Endothelial cell of umbilical vein (primary cell): ENCODE measurements around the gene CCND2. TPM values are rescaled to one million over a fixed set of nuclear protein-coding genes. Genes with fewer than 3 reads are reported as not detected.

ENCODE experiments used
- BruUV-seq: library from RNA; stranded (reverse); fragments of 400-500 nt; replicated peaks from 2 replicates; lab custom pipeline; 2021; lab: Mats Ljungman, UMichigan
- CTCF ChIA-PET: fragments of 300-600, 350-600 bp; sonication (Branson Sonifier 250); formaldehyde crosslinking; loops from one replicate; lab custom pipeline; 2021; ENCODE audit warnings: antibody characterized with exemption, inconsistent platforms; lab: Charles Lee
- POLR2A ChIA-PET: fragments of 300-600, 350-600 bp; sonication (Branson Sonifier 250); formaldehyde crosslinking; loops from one replicate; lab custom pipeline; 2021; ENCODE audit warnings: antibody characterized with exemption, inconsistent platforms; lab: Charles Lee
- DNase-seq: peaks from one replicate; pipeline ENCODE4 v3.0.0-alpha.2; 2011; ENCODE audit warnings: low read depth, low spot score
- FAIRE-seq: peaks from 2 replicates; lab custom pipeline; 2011; peaks lifted over from hg19 to GRCh38; lab: Jason Lieb, UNC
- H2AFZ ChIP-seq: 2 replicates; pipeline ENCODE4 v1.6.0; 2012; ENCODE audit warnings: low read depth, low read length, control low read depth, inconsistent platforms
- H3K27ac ChIP-seq: 2 replicates; pipeline ENCODE4 v1.5.1; 2011; ENCODE audit warnings: low read depth, mild to moderate bottlenecking, control low read depth, low read length, moderate library complexity; ENCODE audit not compliant: insufficient read depth
- H3K27me3 ChIP-seq, 2 experiments: 2 replicates each; pipeline versions ENCODE4 v1.6.0 to v1.6.1; 2011; ENCODE audit warnings: low read length in 2 of 2, mixed read lengths in 1 of 2; ENCODE audit not compliant: control insufficient read depth in 2 of 2, insufficient read depth in 2 of 2
- H3K36me3 ChIP-seq, 2 experiments: 2 replicates in 1 of 2; 3 replicates in 1 of 2; pipeline ENCODE4 v1.5.1; 2011; ENCODE audit warnings: low read length in 2 of 2, mild to moderate bottlenecking in 1 of 2, moderate library complexity in 1 of 2; ENCODE audit not compliant: control insufficient read depth in 2 of 2, insufficient read depth in 2 of 2; ENCODE audit errors: extremely low read depth in 1 of 2
- H3K4me1 ChIP-seq: 3 replicates; pipeline ENCODE4 v1.5.1; 2011; ENCODE audit warnings: mild to moderate bottlenecking, low read length; ENCODE audit not compliant: control insufficient read depth, insufficient read depth; ENCODE audit errors: extremely low read depth
- H3K4me2 ChIP-seq: 2 replicates; pipeline ENCODE4 v1.6.1; 2011; ENCODE audit warnings: low read length, control low read depth, mixed read lengths; ENCODE audit not compliant: insufficient read depth
- H3K4me3 ChIP-seq, 3 experiments: fragments of 200-600 bp in 1 of 3; sonication (generic), shearing (Covaris generic) in 1 of 3; replicated peaks in 1 of 3; 2 replicates each; pipeline ENCODE4 v1.5.1; 2011 to 2016; ENCODE audit warnings: control low read depth in 3 of 3, low read length in 3 of 3, mild to moderate bottlenecking in 2 of 3, inconsistent platforms in 1 of 3, low read depth in 1 of 3, moderate library complexity in 1 of 3; ENCODE audit not compliant: insufficient read depth in 1 of 3
- H3K79me2 ChIP-seq: 2 replicates; pipeline ENCODE4 v1.6.0; 2012; ENCODE audit warnings: low read length, inconsistent platforms; ENCODE audit not compliant: control insufficient read depth, insufficient read depth
- H3K9ac ChIP-seq: replicated peaks from 2 replicates; pipeline ENCODE3; 2011; ENCODE audit warnings: low read length, control low read depth; ENCODE audit not compliant: insufficient read depth; ENCODE audit errors: extremely low read depth
- H3K9me1 ChIP-seq: replicated peaks from 3 replicates; pipeline ENCODE4 v1.6.0; 2011; ENCODE audit warnings: mild to moderate bottlenecking, low read length; ENCODE audit not compliant: control insufficient read depth, insufficient read depth; ENCODE audit errors: extremely low read depth
- H3K9me3 ChIP-seq: replicated peaks from 2 replicates; pipeline ENCODE4 v1.5.1; 2012; ENCODE audit warnings: low read length, inconsistent platforms; ENCODE audit not compliant: control insufficient read depth, insufficient read depth
- H4K20me1 ChIP-seq: replicated peaks from 2 replicates; pipeline ENCODE3; 2011; ENCODE audit warnings: mild to moderate bottlenecking, low read length; ENCODE audit not compliant: control insufficient read depth, insufficient read depth; ENCODE audit errors: extremely low read depth
- EZH2 ChIP-seq: IDR thresholded peaks from 2 replicates; pipeline ENCODE4 v1.6.1; 2012; ENCODE audit warnings: borderline replicate concordance, low read depth, mild to moderate bottlenecking, moderate library complexity, low read length, inconsistent platforms; ENCODE audit not compliant: severe bottlenecking
- FOS ChIP-seq: IDR thresholded peaks from 2 replicates; pipeline ENCODE4 v1.6.1; 2011; ENCODE audit warnings: mild to moderate bottlenecking, low read length, moderate library complexity, borderline replicate concordance; ENCODE audit not compliant: insufficient read depth
- GATA2 ChIP-seq: IDR thresholded peaks from 2 replicates; pipeline ENCODE4 v1.7.0; 2011; ENCODE audit warnings: low read depth, mild to moderate bottlenecking, moderate library complexity, mixed read lengths, low read length; ENCODE audit not compliant: insufficient read length, insufficient read depth
- JUN ChIP-seq: IDR thresholded peaks from 2 replicates; pipeline ENCODE4 v1.6.1; 2011; ENCODE audit warnings: borderline replicate concordance, low read depth; ENCODE audit not compliant: insufficient read length, insufficient read depth
- MYC ChIP-seq: IDR thresholded peaks from one replicate; pipeline ENCODE4 v1.6.1; 2011; ENCODE audit warnings: mild to moderate bottlenecking, low read depth, low read length
- POLR2A ChIP-seq: IDR thresholded peaks from 2 replicates; pipeline ENCODE4 v1.6.1; 2012; ENCODE audit warnings: low read depth, mild to moderate bottlenecking, control low read depth, low read length
- POLR2AphosphoS5 ChIP-seq: IDR thresholded peaks from 2 replicates; pipeline ENCODE4 v1.6.1; 2012; ENCODE audit warnings: low read depth, mild to moderate bottlenecking, control low read depth, low read length, moderate library complexity; ENCODE audit not compliant: insufficient read depth
- dilution Hi-C: fragments of 300-500 bp; cut with MboI; formaldehyde crosslinking; loops from one replicate; pipeline ENCODE4 v1.15.0; 2019; ENCODE audit warnings: low sequenced_read_pairs; ENCODE audit not compliant: extremely low pct_ligation_motif_present
- intact Hi-C: fragments of 100-400 bp; cut with micrococcal nuclease; formaldehyde crosslinking; loops from one replicate; pipeline ENCODE4 v1.10.0; 2022
- polyA plus RNA-seq, 4 experiments: library from polyadenylated mRNA; depleted of rRNA in 3 of 4; stranded (reverse) in 3 of 4; unstranded in 1 of 4; fragments of >200 nt; gene quantifications; 2 replicates each; pipeline versions ENCODE4 v1.2.1 to v1.2.3, GENCODE V29; 2011 to 2012; ENCODE audit warnings: missing spikeins in 1 of 4
- total RNA-seq: library from RNA; stranded (reverse); gene quantifications from 2 replicates; pipeline ENCODE4 v1.2.3, GENCODE V29; 2021
- TF ChIP-seq, protein P1 (sequence below): IDR thresholded peaks from 2 replicates; pipeline ENCODE4 v1.6.1; 2011; ENCODE audit not compliant: insufficient read depth, insufficient read length
- TF ChIP-seq, protein P2 (sequence below), 2 donors: IDR thresholded peaks; 1 replicate in 1 of 2; 2 replicates in 1 of 2; pipeline ENCODE4 v1.5.1; 2011; ENCODE audit warnings: low read length in 2 of 2, mild to moderate bottlenecking in 2 of 2, moderate library complexity in 2 of 2, control low read depth in 1 of 2, inconsistent platforms in 1 of 2, low read depth in 1 of 2; ENCODE audit not compliant: insufficient read depth in 1 of 2; ENCODE audit errors: extremely low read depth in 1 of 2

Gene CCND2
- total and polyA plus RNA-seq, 2 donors (not counting 3 experiments of a cell fraction or from before 2014, with no cell fraction given): 0.68 to 3.4 TPM

DNA sequence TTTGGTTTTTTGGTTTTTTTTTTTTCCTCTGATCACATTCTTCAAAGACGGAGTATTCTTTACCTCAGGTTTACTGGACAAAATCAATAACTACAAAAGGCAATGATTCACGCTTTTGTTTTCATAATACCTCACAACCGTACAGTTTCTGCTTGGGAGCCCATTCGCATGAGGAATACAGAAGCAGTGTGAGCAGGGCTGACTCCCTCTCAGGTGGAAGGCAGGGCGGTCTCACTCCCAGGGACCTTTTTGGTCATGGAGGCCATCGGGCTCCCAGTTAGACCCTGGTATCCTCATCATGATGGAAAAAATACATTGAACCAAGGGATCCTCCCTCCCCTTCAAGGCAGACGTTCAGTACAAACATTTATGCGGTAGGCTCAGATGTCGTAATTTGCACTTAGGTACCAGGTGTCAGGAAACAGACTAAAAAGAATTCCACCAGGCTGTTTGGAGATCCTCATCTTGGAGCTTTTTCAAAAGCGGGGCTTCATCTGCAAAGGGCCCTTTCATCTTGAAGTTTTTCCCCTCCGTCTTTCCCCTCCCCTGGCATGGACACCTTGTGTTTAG is 28.5 kb downstream of the CCND2 start:
- dilution Hi-C loops: no loop called here
- H3K9me3 ChIP-seq: no peaks in the 10 kb centered on the region
- H3K4me1 ChIP-seq: no peaks in the 10 kb centered on the region
- H3K4me3 ChIP-seq: no peak overlapping the region
- no peak overlapping the region for H3K4me2 ChIP-seq
- H4K20me1 ChIP-seq: no peaks in the 10 kb centered on the region
- peaks cover 2 to 6% of the 10 kb centered on the region in 2 experiments for H3K27me3 ChIP-seq
- no peak for DNase-seq
- H3K36me3 ChIP-seq: no peaks in the 10 kb centered on the region
- no peak overlapping the region for H2AFZ ChIP-seq
- no peak overlapping the region for H3K9ac ChIP-seq
- H3K79me2 ChIP-seq: no peaks in the 10 kb centered on the region
- TF ChIP-seq JUN (no peak), POLR2AphosphoS5 (no peak), EZH2 (no peak), FOS (no peak), MYC (no peak), POLR2A (no peak), GATA2 (no peak)
- TF ChIP-seq, protein P1, sequence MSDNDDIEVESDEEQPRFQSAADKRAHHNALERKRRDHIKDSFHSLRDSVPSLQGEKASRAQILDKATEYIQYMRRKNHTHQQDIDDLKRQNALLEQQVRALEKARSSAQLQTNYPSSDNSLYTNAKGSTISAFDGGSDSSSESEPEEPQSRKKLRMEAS: no peak
- TF ChIP-seq, protein P2, sequence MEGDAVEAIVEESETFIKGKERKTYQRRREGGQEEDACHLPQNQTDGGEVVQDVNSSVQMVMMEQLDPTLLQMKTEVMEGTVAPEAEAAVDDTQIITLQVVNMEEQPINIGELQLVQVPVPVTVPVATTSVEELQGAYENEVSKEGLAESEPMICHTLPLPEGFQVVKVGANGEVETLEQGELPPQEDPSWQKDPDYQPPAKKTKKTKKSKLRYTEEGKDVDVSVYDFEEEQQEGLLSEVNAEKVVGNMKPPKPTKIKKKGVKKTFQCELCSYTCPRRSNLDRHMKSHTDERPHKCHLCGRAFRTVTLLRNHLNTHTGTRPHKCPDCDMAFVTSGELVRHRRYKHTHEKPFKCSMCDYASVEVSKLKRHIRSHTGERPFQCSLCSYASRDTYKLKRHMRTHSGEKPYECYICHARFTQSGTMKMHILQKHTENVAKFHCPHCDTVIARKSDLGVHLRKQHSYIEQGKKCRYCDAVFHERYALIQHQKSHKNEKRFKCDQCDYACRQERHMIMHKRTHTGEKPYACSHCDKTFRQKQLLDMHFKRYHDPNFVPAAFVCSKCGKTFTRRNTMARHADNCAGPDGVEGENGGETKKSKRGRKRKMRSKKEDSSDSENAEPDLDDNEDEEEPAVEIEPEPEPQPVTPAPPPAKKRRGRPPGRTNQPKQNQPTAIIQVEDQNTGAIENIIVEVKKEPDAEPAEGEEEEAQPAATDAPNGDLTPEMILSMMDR (IDR thresholded peaks at IDR 0.05; ENCODE audit: extremely low read depth in 1 of 2, insufficient read depth in 1 of 2, low read depth in 1 of 2, low read length in 2 of 2): no peak
- intact Hi-C loops: no loop called here
- H3K9me1 ChIP-seq: no peaks in the 10 kb centered on the region
- ChIA-PET POLR2A (no interaction called here), CTCF (interaction anchor here (2.0 kb wide), 1 partner anchor 25 kb away, joined by 8 read pairs; no protein-coding TSS in a partner anchor)
- no peak overlapping the region for H3K27ac ChIP-seq
- BruUV-seq: no TSS peak
- no peak for FAIRE-seq
